Effector memory CD8-positive, alpha-beta T cell (primary cell): ENCODE measurements around the gene FTL.
"Not testable (repeated sequence)": the region's sequence is repeated elsewhere in the genome, so short reads cannot be mapped to it uniquely, and the experiment has no call there.

ENCODE experiments used
- ATAC-seq: fragments of 150-1000 bp; cut with Tn5 transposase; replicated peaks from 2 replicates; pipeline ENCODE4 v1.10.0; 2021; ENCODE audit warnings: mild to moderate bottlenecking, moderate library complexity
- DNase-seq, 3 experiments: peaks; one replicate each; pipeline ENCODE4 v3.0.0; 2021
- H3K27ac Mint-ChIP-seq, 2 donors: one replicate each; pipeline ENCODE4 v1.8.0; 2022; ENCODE audit warnings: mild to moderate bottlenecking in 2 of 2, mixed read lengths in 2 of 2, moderate library complexity in 2 of 2
- H3K27me3 Mint-ChIP-seq, 2 donors: one replicate each; pipeline ENCODE4 v1.8.0; 2022; ENCODE audit warnings: mixed read lengths in 2 of 2
- H3K36me3 Mint-ChIP-seq: one replicate; pipeline ENCODE4 v1.8.0; 2022; ENCODE audit warnings: mild to moderate bottlenecking, moderate library complexity, mixed read lengths; ENCODE audit not compliant: insufficient read depth
- H3K4me1 Mint-ChIP-seq, 2 donors: one replicate each; pipeline ENCODE4 v1.8.0; 2022; ENCODE audit warnings: low read depth in 2 of 2, mixed read lengths in 2 of 2
- H3K4me3 Mint-ChIP-seq, 2 donors: one replicate each; pipeline ENCODE4 v1.8.0; 2022; ENCODE audit warnings: mild to moderate bottlenecking in 2 of 2, mixed read lengths in 2 of 2, moderate library complexity in 2 of 2
- H3K9me3 Mint-ChIP-seq, 2 donors: one replicate each; pipeline ENCODE4 v1.8.0; 2022; ENCODE audit warnings: mixed read lengths in 2 of 2
- total RNA-seq, 9 experiments: gene quantifications; one replicate each; lab custom pipeline; 2026; lab: John Stamatoyannopoulos, UW

FTL gene
- 363 to 1,166 (median 708) reads per million in 9 experiments for total RNA-seq

- no peaks in the 10 kb centered on the region for H3K27me3 Mint-ChIP-seq
- peak; percentile 71 to 82 (median 82) for DNase-seq
- peaks cover 49 to 60% of the 10 kb centered on the region in 2 donors for H3K4me1 Mint-ChIP-seq
- ATAC-seq, result peak; percentile 74
- peaks cover 62% of the 10 kb centered on the region for H3K36me3 Mint-ChIP-seq
- H3K27ac Mint-ChIP-seq, result peak within 1 kb of the TSS; percentile 95 to 99
- H3K9me3 Mint-ChIP-seq, result no peaks in the 10 kb centered on the region
- H3K4me3 Mint-ChIP-seq, result peak within 1 kb of the TSS; percentile 97 to 98
Observed at GRCh38 chr19:48965040-48965805, at the start of gene FTL. Gene FTL (plus strand): TSS chr19:48965309. CDS start chr19:48965508, 199 bp downstream.

GRCh38 chr19:48915757-48916156 is 49.4 kb upstream of the FTL start:
- no peak overlapping the region for H3K4me3 Mint-ChIP-seq
- H3K27me3 Mint-ChIP-seq, result no peaks in the 10 kb centered on the region
- peaks cover 3 to 4% of the 10 kb centered on the region in 2 donors for H3K4me1 Mint-ChIP-seq
- H3K27ac Mint-ChIP-seq, result no peak overlapping the region
- DNase-seq (no peak), ATAC-seq (no peak)
- no peaks in the 10 kb centered on the region for H3K9me3 Mint-ChIP-seq
- H3K36me3 Mint-ChIP-seq, result peaks cover 65% of the 10 kb centered on the region

- H3K36me3 Mint-ChIP-seq, result peaks cover 53% of the 10 kb centered on the region
- DNase-seq (no peak), ATAC-seq (no peak)
- H3K4me3 Mint-ChIP-seq, result no peak overlapping the region
- peak overlapping the region; percentile 38 to 53 for H3K27ac Mint-ChIP-seq
- peaks cover 3 to 4% of the 10 kb centered on the region in 2 donors for H3K4me1 Mint-ChIP-seq
- H3K27me3 Mint-ChIP-seq, result no peaks in the 10 kb centered on the region
- H3K9me3 Mint-ChIP-seq, result no peaks in the 10 kb centered on the region
Observed at GRCh38 chr19:48918071-48918470, 47.0 kb upstream of the FTL start.

GRCh38 chr19:48918801-48919247 is 46.3 kb upstream of the FTL start:
- Mint-ChIP-seq H3K4me3 (no peak overlapping the region), H3K27ac (peak overlapping the region in 1 of 2 donors; percentile 38), H3K9me3 (no peaks in the 10 kb centered on the region), H3K4me1 (peaks cover 3 to 4% of the 10 kb centered on the region in 2 donors), H3K27me3 (no peaks in the 10 kb centered on the region), H3K36me3 (peaks cover 50% of the 10 kb centered on the region)
- DNase-seq (no peak), ATAC-seq (peak; percentile 43)

GRCh38 chr19:48919271-48919670 is 45.8 kb upstream of the FTL start:
- H3K36me3 Mint-ChIP-seq, result peaks cover 46% of the 10 kb centered on the region
- DNase-seq, H3K27me3 Mint-ChIP-seq, H3K27ac Mint-ChIP-seq, H3K9me3 Mint-ChIP-seq, H3K4me1 Mint-ChIP-seq, H3K4me3 Mint-ChIP-seq, ATAC-seq: not testable (repeated sequence)

- Mint-ChIP-seq H3K4me1 (peaks cover 0 to 4% of the 10 kb centered on the region in 2 donors), H3K27me3 (no peaks in the 10 kb centered on the region), H3K4me3 (no peak overlapping the region), H3K36me3 (peaks cover 30% of the 10 kb centered on the region), H3K9me3 (no peaks in the 10 kb centered on the region), H3K27ac (no peak overlapping the region)
- ATAC-seq (no peak), DNase-seq (no peak)
Observed at GRCh38 chr19:48920949-48921348, 44.2 kb upstream of the FTL start.

- Mint-ChIP-seq H3K9me3 (no peaks in the 10 kb centered on the region), H3K4me3 (no peak overlapping the region)
Observed at GRCh38 chr19:48921721-48922500, 43.2 kb upstream of the FTL start.

GRCh38 chr19:48922548-48923490 is 42.3 kb upstream of the FTL start:
- peak overlapping the region in 1 of 2 donors; percentile 74 for H3K27ac Mint-ChIP-seq
- no peak for ATAC-seq
- no peaks in the 10 kb centered on the region for H3K27me3 Mint-ChIP-seq
- H3K4me3 Mint-ChIP-seq, result no peak overlapping the region
- no peaks in the 10 kb centered on the region for H3K9me3 Mint-ChIP-seq
- H3K4me1 Mint-ChIP-seq, result peaks cover 0 to 3% of the 10 kb centered on the region in 2 donors
- H3K36me3 Mint-ChIP-seq, result peaks cover 19% of the 10 kb centered on the region
- no peak for DNase-seq

More at GRCh38 chr19:48921721-48922500, 43.2 kb upstream of the FTL start:
- Mint-ChIP-seq H3K27ac (no peak overlapping the region), H3K27me3 (no peaks in the 10 kb centered on the region), H3K36me3 (peaks cover 20% of the 10 kb centered on the region), H3K4me1 (peaks cover 0 to 4% of the 10 kb centered on the region in 2 donors)
- DNase-seq, result no peak
- no peak for ATAC-seq

- ATAC-seq, result no peak
- peak overlapping the region in 1 of 2 donors; percentile 75 for H3K27ac Mint-ChIP-seq
- H3K4me1 Mint-ChIP-seq, result no peaks in the 10 kb centered on the region
- H3K36me3 Mint-ChIP-seq, result peaks cover 14% of the 10 kb centered on the region
- H3K9me3 Mint-ChIP-seq, result no peaks in the 10 kb centered on the region
- no peak overlapping the region for H3K4me3 Mint-ChIP-seq
- DNase-seq, result no peak
- no peaks in the 10 kb centered on the region for H3K27me3 Mint-ChIP-seq
Observed at GRCh38 chr19:48925240-48925843, 39.8 kb upstream of the FTL start.

GRCh38 chr19:48925890-48926289 is 39.2 kb upstream of the FTL start:
- not testable (repeated sequence) for ATAC-seq, H3K9me3 Mint-ChIP-seq, H3K27me3 Mint-ChIP-seq, DNase-seq, H3K4me3 Mint-ChIP-seq, H3K27ac Mint-ChIP-seq, H3K4me1 Mint-ChIP-seq
- H3K36me3 Mint-ChIP-seq, result peaks cover 14% of the 10 kb centered on the region

- Mint-ChIP-seq H3K27me3 (no peaks in the 10 kb centered on the region), H3K36me3 (peaks cover 6% of the 10 kb centered on the region), H3K4me3 (no peak overlapping the region), H3K9me3 (no peaks in the 10 kb centered on the region), H3K27ac (no peak overlapping the region), H3K4me1 (no peaks in the 10 kb centered on the region)
- ATAC-seq (no peak), DNase-seq (no peak)
Observed at GRCh38 chr19:48926909-48927308, 38.2 kb upstream of the FTL start.

- not testable (repeated sequence) for DNase-seq, H3K27ac Mint-ChIP-seq, H3K36me3 Mint-ChIP-seq, H3K4me1 Mint-ChIP-seq, H3K4me3 Mint-ChIP-seq, H3K9me3 Mint-ChIP-seq, ATAC-seq, H3K27me3 Mint-ChIP-seq
Observed at GRCh38 chr19:48927692-48928091, 37.4 kb upstream of the FTL start.
